GM23338 (cell line): ENCODE data around the gene RHOB.
"Not testable (repeated sequence)": the region's sequence is repeated elsewhere in the genome, so short reads cannot be mapped to it uniquely, and the experiment has no call there.

ENCODE experiments used
- CREB1 ChIP-seq: fragments of 250-450 bp; sonication (Bioruptor Pico); IDR thresholded peaks from 2 replicates; pipeline ENCODE4 v1.5.0; 2020; ENCODE audit warnings: low read depth, mild to moderate bottlenecking, moderate library complexity
- CTCF ChIP-seq, 2 experiments: fragments of 200-600 bp in 1 of 2; sonication (generic) in 1 of 2; conservative IDR thresholded peaks; 2 replicates each; pipeline versions ENCODE4 v1.5.1 to v1.6.1; 2016 to 2017; ENCODE audit warnings: antibody characterized with exemption in 2 of 2, low read depth in 2 of 2, mild to moderate bottlenecking in 2 of 2, moderate library complexity in 1 of 2
- EZH2 ChIP-seq: fragments of 200-600 bp; sonication (generic); IDR thresholded peaks from one replicate; pipeline ENCODE4 v1.8.0; 2017; ENCODE audit warnings: antibody characterized with exemption, mild to moderate bottlenecking, low read depth; ENCODE audit not compliant: unreplicated experiment
- EZH2phosphoT487 ChIP-seq: fragments of 200-600 bp; sonication (generic); IDR thresholded peaks from one replicate; pipeline ENCODE4 v1.8.1; 2018; ENCODE audit warnings: antibody characterized with exemption; ENCODE audit not compliant: unreplicated experiment
- JUNB ChIP-seq: IDR thresholded peaks from one replicate; pipeline ENCODE4 v1.6.1; 2016; ENCODE audit warnings: antibody characterized with exemption; ENCODE audit not compliant: unreplicated experiment
- NANOG ChIP-seq: IDR thresholded peaks from 2 replicates; pipeline ENCODE4 v1.6.1; 2016; ENCODE audit warnings: antibody characterized with exemption, borderline replicate concordance
- POLR2AphosphoS5 ChIP-seq: IDR thresholded peaks from 2 replicates; pipeline ENCODE4 v1.6.1; 2016; ENCODE audit warnings: antibody characterized with exemption, low read depth
- STAT1 ChIP-seq: IDR thresholded peaks from one replicate; pipeline ENCODE4 v1.6.1; 2016; ENCODE audit warnings: antibody characterized with exemption; ENCODE audit not compliant: unreplicated experiment
- ZNF114 ChIP-seq: fragments of 250-450 bp; sonication (Bioruptor Pico); IDR thresholded peaks from 2 replicates; pipeline ENCODE4 v1.5.0; 2020; ENCODE audit warnings: mild to moderate bottlenecking, moderate library complexity
- ZNF331 ChIP-seq: fragments of 250-450 bp; sonication (Bioruptor Pico); IDR thresholded peaks from 2 replicates; pipeline ENCODE4 v1.5.0; 2020; ENCODE audit warnings: low read depth, mild to moderate bottlenecking, moderate library complexity
- ZNF462 ChIP-seq: fragments of 250-450 bp; sonication (Bioruptor Pico); IDR thresholded peaks from 2 replicates; pipeline ENCODE4 v1.5.0; 2020; ENCODE audit warnings: mild to moderate bottlenecking, moderate library complexity
- TF ChIP-seq, protein P1 (sequence below): IDR thresholded peaks from one replicate; pipeline ENCODE4 v1.6.1; 2018; ENCODE audit warnings: antibody characterized with exemption; ENCODE audit not compliant: unreplicated experiment

DNA sequence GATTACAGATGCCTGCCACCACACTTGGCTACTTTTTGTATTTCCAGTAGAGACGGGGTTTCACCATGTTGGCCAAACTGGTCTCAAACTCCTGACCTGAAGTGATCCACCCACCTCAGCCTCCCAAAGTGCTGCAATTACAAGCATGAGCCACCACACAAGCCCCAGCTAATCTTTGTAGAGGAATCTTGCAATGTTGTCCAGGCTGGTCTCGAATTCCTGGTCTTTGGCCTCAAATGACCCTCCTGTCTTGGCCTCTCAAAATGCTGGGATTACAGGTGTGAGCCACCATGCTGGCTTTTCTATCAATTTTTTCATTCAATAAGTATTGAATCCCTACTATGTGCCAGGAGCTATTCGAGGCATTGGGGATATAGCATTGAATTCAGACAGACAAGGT is 46.2 kb downstream of the RHOB start:
- TF ChIP-seq CTCF (conservative IDR thresholded peaks at IDR 0.05; ENCODE audit: low read depth in 2 of 2); EZH2; POLR2AphosphoS5; CREB1 (CRISPR knock-in tag); EZH2phosphoT487; STAT1; NANOG; ZNF114; JUNB; ZNF462 (CRISPR knock-in tag); ZNF331 (CRISPR knock-in tag): not testable (repeated sequence)
- TF ChIP-seq, protein P1, sequence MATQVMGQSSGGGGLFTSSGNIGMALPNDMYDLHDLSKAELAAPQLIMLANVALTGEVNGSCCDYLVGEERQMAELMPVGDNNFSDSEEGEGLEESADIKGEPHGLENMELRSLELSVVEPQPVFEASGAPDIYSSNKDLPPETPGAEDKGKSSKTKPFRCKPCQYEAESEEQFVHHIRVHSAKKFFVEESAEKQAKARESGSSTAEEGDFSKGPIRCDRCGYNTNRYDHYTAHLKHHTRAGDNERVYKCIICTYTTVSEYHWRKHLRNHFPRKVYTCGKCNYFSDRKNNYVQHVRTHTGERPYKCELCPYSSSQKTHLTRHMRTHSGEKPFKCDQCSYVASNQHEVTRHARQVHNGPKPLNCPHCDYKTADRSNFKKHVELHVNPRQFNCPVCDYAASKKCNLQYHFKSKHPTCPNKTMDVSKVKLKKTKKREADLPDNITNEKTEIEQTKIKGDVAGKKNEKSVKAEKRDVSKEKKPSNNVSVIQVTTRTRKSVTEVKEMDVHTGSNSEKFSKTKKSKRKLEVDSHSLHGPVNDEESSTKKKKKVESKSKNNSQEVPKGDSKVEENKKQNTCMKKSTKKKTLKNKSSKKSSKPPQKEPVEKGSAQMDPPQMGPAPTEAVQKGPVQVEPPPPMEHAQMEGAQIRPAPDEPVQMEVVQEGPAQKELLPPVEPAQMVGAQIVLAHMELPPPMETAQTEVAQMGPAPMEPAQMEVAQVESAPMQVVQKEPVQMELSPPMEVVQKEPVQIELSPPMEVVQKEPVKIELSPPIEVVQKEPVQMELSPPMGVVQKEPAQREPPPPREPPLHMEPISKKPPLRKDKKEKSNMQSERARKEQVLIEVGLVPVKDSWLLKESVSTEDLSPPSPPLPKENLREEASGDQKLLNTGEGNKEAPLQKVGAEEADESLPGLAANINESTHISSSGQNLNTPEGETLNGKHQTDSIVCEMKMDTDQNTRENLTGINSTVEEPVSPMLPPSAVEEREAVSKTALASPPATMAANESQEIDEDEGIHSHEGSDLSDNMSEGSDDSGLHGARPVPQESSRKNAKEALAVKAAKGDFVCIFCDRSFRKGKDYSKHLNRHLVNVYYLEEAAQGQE, result not testable (repeated sequence)
